H1 (cell line): ENCODE results near the gene TSTD2. TPM values are rescaled to one million over a fixed set of nuclear protein-coding genes. Genes with fewer than 3 reads are reported as not detected.

Experiments used
- CTCF ChIA-PET: fragments of 300-600 bp; sonication (Branson Sonifier 250); formaldehyde crosslinking; loops from one replicate; lab custom pipeline; 2021; ENCODE audit not compliant: partially characterized antibody; lab: Charles Lee
- POLR2A ChIA-PET: fragments of 300-600 bp; sonication (Branson Sonifier 250); formaldehyde crosslinking; loops from one replicate; lab custom pipeline; 2021; ENCODE audit warnings: inconsistent platforms; ENCODE audit not compliant: partially characterized antibody; lab: Charles Lee
- DNase-seq, 2 experiments: peaks; one replicate each; pipeline versions ENCODE4 v3.0.0 to v3.0.0-alpha.2; 2010 to 2022; ENCODE audit warnings: low spot score in 2 of 2, low read depth in 1 of 2, mixed read lengths in 1 of 2
- FAIRE-seq: peaks from 2 replicates; lab custom pipeline; 2011; peaks lifted over from hg19 to GRCh38; lab: Jason Lieb, UNC
- H2AFZ ChIP-seq: 2 replicates; pipeline ENCODE4 v1.8.1; 2012; ENCODE audit warnings: low read length, inconsistent platforms
- H2AK5ac ChIP-seq: 2 replicates; pipeline ENCODE4 v1.6.1; 2013; ENCODE audit warnings: low read depth, low read length
- H2BK120ac ChIP-seq: replicated peaks from 2 replicates; pipeline ENCODE3; 2013; ENCODE audit warnings: low read depth, low read length, inconsistent platforms
- H2BK12ac ChIP-seq: 2 replicates; pipeline ENCODE4 v1.6.1; 2013; ENCODE audit warnings: low read depth, low read length
- H2BK15ac ChIP-seq: 2 replicates; pipeline ENCODE4 v1.6.1; 2013; ENCODE audit warnings: low read length
- H2BK20ac ChIP-seq: 2 replicates; pipeline ENCODE4 v1.6.1; 2013; ENCODE audit warnings: low read length
- H2BK5ac ChIP-seq: 2 replicates; pipeline ENCODE4 v1.6.1; 2013; ENCODE audit warnings: low read depth, low read length
- H3K14ac ChIP-seq: 2 replicates; pipeline ENCODE4 v1.6.1; 2013; ENCODE audit warnings: inconsistent platforms; ENCODE audit not compliant: insufficient read length
- H3K18ac ChIP-seq: 2 replicates; pipeline ENCODE4 v1.6.1; 2013; ENCODE audit warnings: low read length; ENCODE audit errors: extremely low read depth
- H3K23ac ChIP-seq: 2 replicates; pipeline ENCODE4 v1.6.1; 2013; ENCODE audit warnings: inconsistent platforms; ENCODE audit not compliant: insufficient read length
- H3K23me2 ChIP-seq: 2 replicates; pipeline ENCODE4 v1.6.1; 2013; ENCODE audit warnings: low read depth, low read length
- H3K27ac ChIP-seq: 2 replicates; pipeline ENCODE4 v1.6.1; 2011; ENCODE audit warnings: low read depth, low read length, inconsistent platforms
- H3K27me3 ChIP-seq, 4 experiments: replicated peaks in 1 of 4; 1 replicate in 1 of 4; 2 replicates in 3 of 4; pipeline versions ENCODE4 v1.6.1 to v1.8.1; 2011 to 2013; ENCODE audit warnings: low read length in 3 of 4, mild to moderate bottlenecking in 3 of 4, inconsistent platforms in 2 of 4, mixed read lengths in 2 of 4, moderate library complexity in 1 of 4; ENCODE audit not compliant: control insufficient read depth in 3 of 4, insufficient read depth in 3 of 4; ENCODE audit errors: extremely low read depth in 1 of 4
- H3K36me3 ChIP-seq, 4 experiments: 2 replicates each; pipeline versions ENCODE4 v1.6.1 to v1.8.1; 2011 to 2013; ENCODE audit warnings: mild to moderate bottlenecking in 4 of 4, low read length in 3 of 4, moderate library complexity in 2 of 4, control low read depth in 1 of 4, inconsistent platforms in 1 of 4; ENCODE audit not compliant: insufficient read depth in 4 of 4, control insufficient read depth in 2 of 4
- H3K4ac ChIP-seq: replicated peaks from 2 replicates; pipeline ENCODE3; 2013; ENCODE audit warnings: low read length, low read depth, mixed read lengths, inconsistent platforms; ENCODE audit not compliant: insufficient read length
- H3K4me1 ChIP-seq, 4 experiments: replicated peaks in 1 of 4; 1 replicate in 1 of 4; 2 replicates in 3 of 4; pipeline versions ENCODE4 v1.6.1 to v1.8.1; 2011 to 2013; ENCODE audit warnings: low read length in 3 of 4, inconsistent platforms in 2 of 4, mixed read lengths in 1 of 4; ENCODE audit not compliant: insufficient read depth in 4 of 4, control insufficient read depth in 3 of 4
- H3K4me2 ChIP-seq, 2 experiments: 2 replicates each; pipeline versions ENCODE4 v1.6.1 to v1.8.1; 2011 to 2013; ENCODE audit warnings: low read depth in 2 of 2, low read length in 2 of 2, control low read depth in 1 of 2, inconsistent platforms in 1 of 2, mild to moderate bottlenecking in 1 of 2; ENCODE audit not compliant: insufficient read depth in 1 of 2
- H3K4me3 ChIP-seq, 4 experiments: fragments of 200-600, 300-600 bp in 1 of 4; sonication (generic), shearing (Covaris generic), sonication (Bioruptor Twin) in 1 of 4; 2 replicates each; pipeline versions ENCODE4 v1.5.1 to v1.8.1; 2011 to 2016; ENCODE audit warnings: low read length in 4 of 4, low read depth in 3 of 4, control low read depth in 2 of 4, inconsistent platforms in 2 of 4, mild to moderate bottlenecking in 2 of 4, mixed read lengths in 1 of 4, moderate library complexity in 1 of 4; ENCODE audit not compliant: insufficient read depth in 2 of 4; ENCODE audit errors: extremely low read depth in 1 of 4
- H3K56ac ChIP-seq: replicated peaks from 2 replicates; pipeline ENCODE3; 2013; ENCODE audit warnings: low read depth, mild to moderate bottlenecking, mixed read lengths, low read length, inconsistent platforms; ENCODE audit not compliant: insufficient read length
- H3K79me1 ChIP-seq: 2 replicates; pipeline ENCODE4 v1.6.1; 2013; ENCODE audit warnings: low read depth, low read length, control low read depth
- H3K79me2 ChIP-seq, 2 experiments: 2 replicates each; pipeline versions ENCODE4 v1.6.1 to v1.8.1; 2012 to 2013; ENCODE audit warnings: low read length in 2 of 2, mild to moderate bottlenecking in 2 of 2, inconsistent platforms in 1 of 2; ENCODE audit not compliant: insufficient read depth in 2 of 2, control insufficient read depth in 1 of 2
- H3K9ac ChIP-seq, 4 experiments: replicated peaks in 1 of 4; 1 replicate in 1 of 4; 2 replicates in 3 of 4; pipeline versions ENCODE4 v1.6.1 to v1.8.1; 2011 to 2013; ENCODE audit warnings: low read depth in 3 of 4, low read length in 3 of 4, control low read depth in 2 of 4, mild to moderate bottlenecking in 2 of 4, moderate library complexity in 2 of 4, inconsistent platforms in 1 of 4; ENCODE audit errors: extremely low read depth in 1 of 4
- H3K9me3 ChIP-seq, 2 experiments: 2 replicates each; pipeline versions ENCODE4 v1.6.1 to v1.8.1; 2012 to 2013; ENCODE audit warnings: mild to moderate bottlenecking in 2 of 2, moderate library complexity in 2 of 2, control low read depth in 1 of 2, inconsistent platforms in 1 of 2, low read depth in 1 of 2, low read length in 1 of 2, mixed read lengths in 1 of 2; ENCODE audit not compliant: insufficient read depth in 2 of 2
- H4K20me1 ChIP-seq, 2 experiments: replicated peaks in 1 of 2; 2 replicates each; pipeline versions ENCODE3 to v1.8.1; 2011 to 2013; ENCODE audit warnings: inconsistent platforms in 2 of 2, low read length in 2 of 2, mild to moderate bottlenecking in 1 of 2; ENCODE audit not compliant: insufficient read depth in 2 of 2, control insufficient read depth in 1 of 2
- H4K5ac ChIP-seq: 2 replicates; pipeline ENCODE4 v1.6.1; 2013; ENCODE audit warnings: low read length, low read depth, mixed read lengths, inconsistent platforms; ENCODE audit not compliant: insufficient read length
- H4K8ac ChIP-seq: 2 replicates; pipeline ENCODE4 v1.8.0; 2013; ENCODE audit warnings: mild to moderate bottlenecking, moderate library complexity, low read length, inconsistent platforms; ENCODE audit not compliant: insufficient read depth; ENCODE audit errors: extremely low read depth
- H4K91ac ChIP-seq: replicated peaks from 2 replicates; pipeline ENCODE3; 2013; ENCODE audit warnings: low read length, mixed read lengths, inconsistent platforms; ENCODE audit not compliant: insufficient read length
- CEBPB ChIP-seq: IDR thresholded peaks from 2 replicates; pipeline ENCODE4 v1.6.1; 2012; ENCODE audit warnings: low read depth, low read length
- CREB1 ChIP-seq: IDR thresholded peaks from 2 replicates; pipeline ENCODE4 v1.6.1; 2012; ENCODE audit warnings: inconsistent platforms
- EZH2 ChIP-seq: fragments of 200-600 bp; sonication (generic); IDR thresholded peaks from 2 replicates; pipeline ENCODE4 v1.7.1; 2012; ENCODE audit warnings: low read depth, mild to moderate bottlenecking, moderate library complexity, low read length, inconsistent platforms; ENCODE audit not compliant: severe bottlenecking
- GTF2F1 ChIP-seq: IDR thresholded peaks from 2 replicates; pipeline ENCODE4 v1.6.1; 2012; ENCODE audit warnings: low read depth, low read length, improper control_type of control experiment, borderline replicate concordance
- HDAC2 ChIP-seq, 2 experiments: fragments of 300-600 bp in 1 of 2; sonication (generic) in 1 of 2; IDR thresholded peaks; 2 replicates each; pipeline ENCODE4 v1.6.1; 2011 to 2012; ENCODE audit warnings: low read depth in 2 of 2, low read length in 2 of 2, mild to moderate bottlenecking in 2 of 2, moderate library complexity in 2 of 2, borderline replicate concordance in 1 of 2, inconsistent platforms in 1 of 2
- JUND ChIP-seq: IDR thresholded peaks from 2 replicates; pipeline ENCODE4 v1.6.1; 2011; ENCODE audit warnings: mild to moderate bottlenecking, improper control_type of control experiment, low read length
- KDM4A ChIP-seq: IDR thresholded peaks from one replicate; pipeline ENCODE4 v1.7.1; 2012; ENCODE audit warnings: low read depth, mild to moderate bottlenecking, moderate library complexity, low read length, inconsistent platforms; ENCODE audit not compliant: severe bottlenecking
- KDM5A ChIP-seq: fragments of 200-600 bp; IDR thresholded peaks from 2 replicates; pipeline ENCODE4 v1.7.1; 2012; ENCODE audit warnings: mild to moderate bottlenecking, low read length, inconsistent platforms, mixed read lengths
- RNF2 ChIP-seq: fragments of 200-900, 300-1000 bp; sonication (generic); IDR thresholded peaks from 2 replicates; pipeline ENCODE4 v1.7.1; 2016; ENCODE audit warnings: borderline replicate concordance, low read depth, mild to moderate bottlenecking, antibody characterized with exemption, low read length; ENCODE audit not compliant: poor library complexity, severe bottlenecking; ENCODE audit errors: missing control alignments
- SP4 ChIP-seq: IDR thresholded peaks from 2 replicates; pipeline ENCODE4 v1.6.1; 2012; ENCODE audit warnings: low read length, inconsistent platforms
- TCF12 ChIP-seq: IDR thresholded peaks from 2 replicates; pipeline ENCODE4 v1.6.1; 2011; ENCODE audit warnings: low read depth, mild to moderate bottlenecking, low read length
- WGBS, 2 experiments: shearing (Covaris generic) in 1 of 2; methylation state at CpG; one replicate each; pipeline versions ENCODE4 v1.1.6 to v1.1.7; 2013 to 2015; ENCODE audit warnings: low lambda C conversion rate in 2 of 2, mixed read lengths in 2 of 2, inconsistent platforms in 1 of 2, low coverage in 1 of 2, missing lambda C conversion rate in 1 of 2; ENCODE audit not compliant: insufficient replicate concordance in 2 of 2, insufficient coverage in 1 of 2, insufficient read length in 1 of 2; ENCODE audit errors: extremely low coverage in 1 of 2, missing lambda C conversion rate in 1 of 2; 5-methylcytosine and 5-hydroxymethylcytosine counted together
- polyA plus RNA-seq, 7 experiments: library from polyadenylated mRNA; depleted of rRNA in 3 of 7; stranded (reverse) in 5 of 7; unstranded in 2 of 7; fragments of >200 nt in 5 of 7; fragments of 200-250 nt in 2 of 7; gene quantifications; 1 replicate in 5 of 7; 2 replicates in 1 of 7; 4 replicates in 1 of 7; pipeline versions ENCODE4 v1.2.1 to v1.2.3, GENCODE V29; 2011 to 2013; ENCODE audit warnings: missing spikeins in 2 of 7, mixed read lengths in 2 of 7
- total RNA-seq: library from RNA; stranded (reverse); fragmentation: NEBNext Ultra II Directional; extraction: Animal tissue kit (Norgen Biotek cat#: 25700); gene quantifications from 2 replicates; pipeline ENCODE4 v1.2.1, GENCODE V29; 2021
- TF ChIP-seq, protein P1 (sequence below): IDR thresholded peaks from 2 replicates; pipeline ENCODE4 v1.6.1; 2011; ENCODE audit warnings: low read depth, mild to moderate bottlenecking, low read length; ENCODE audit not compliant: insufficient read depth

The TSTD2 gene
- total and polyA plus RNA-seq, 2 of the 8 experiments (the other 6 are each of a cell fraction or from before 2014, with no cell fraction given), result 16.1 to 17.5 TPM

DNA sequence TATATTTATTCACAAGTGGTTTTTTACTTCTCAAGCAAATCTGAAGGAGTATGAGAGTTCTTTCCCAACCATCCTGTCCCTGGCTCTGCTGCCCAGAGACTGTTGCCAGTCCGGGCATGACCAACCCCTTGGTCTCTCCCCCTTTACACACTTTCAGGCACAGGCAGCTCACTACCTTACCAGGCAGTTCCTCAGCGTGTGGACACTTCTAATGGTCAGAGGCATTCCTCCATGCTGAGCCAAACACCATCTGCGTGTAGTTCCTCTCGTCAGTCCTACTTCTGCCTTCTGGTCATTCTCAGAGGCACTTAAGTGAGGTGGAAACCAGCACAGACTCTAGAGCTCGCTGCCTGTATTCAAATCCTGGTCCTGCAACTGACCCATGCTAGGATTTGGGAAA, 56.1 kb downstream of the TSTD2 start:
- Histone ChIP-seq H3K18ac (no peak overlapping the region), H3K23ac (peak overlapping the region; percentile 92), H3K23me2 (no peaks in the 10 kb centered on the region), H2AK5ac (no peak overlapping the region), H2BK5ac (no peak overlapping the region), H3K4me3 (no peak overlapping the region), H3K14ac (no peak overlapping the region), H3K36me3 (no peaks in the 10 kb centered on the region), H3K79me2 (no peaks in the 10 kb centered on the region), H3K79me1 (no peaks in the 10 kb centered on the region), H3K9ac (no peak overlapping the region), H2BK12ac (no peak overlapping the region), H4K20me1 (no peaks in the 10 kb centered on the region), H3K56ac (no peak overlapping the region), H3K4ac (no peak overlapping the region), H3K4me2 (no peak overlapping the region), H2BK20ac (no peak overlapping the region), H3K4me1 (no peaks in the 10 kb centered on the region), H2BK15ac (no peak overlapping the region), H2AFZ (no peak overlapping the region), H2BK120ac (no peak overlapping the region), H4K5ac (no peak overlapping the region), H4K8ac (no peak overlapping the region), H3K27me3 (no peaks in the 10 kb centered on the region), H3K9me3 (no peaks in the 10 kb centered on the region; a peak in 1 of 4 replicates), H3K27ac (no peak overlapping the region), H4K91ac (no peak overlapping the region)
- WGBS, 2 experiments, result 88% methylated on average over 5 of the region's 5 CpGs; no CpG with 5 or more reads in 1 of the 2 experiments
- ChIA-PET POLR2A (no interaction called here), CTCF (interaction anchor here (0.6 to 3.5 kb wide), 3 partner anchors 22 to 227 kb away, joined by 3 to 21 read pairs (median 4); no protein-coding TSS in a partner anchor)
- TF ChIP-seq SP4 (no peak), EZH2 (no peak), JUND (no peak), RNF2 (no peak), CEBPB (no peak), TCF12 (no peak), KDM4A (no peak), CREB1 (no peak), KDM5A (no peak), HDAC2 (IDR thresholded peaks at IDR 0.05; ENCODE audit: borderline replicate concordance in 1 of 2, low read depth in 2 of 2, low read length in 2 of 2) (no peak), GTF2F1 (no peak)
- TF ChIP-seq, protein P1, sequence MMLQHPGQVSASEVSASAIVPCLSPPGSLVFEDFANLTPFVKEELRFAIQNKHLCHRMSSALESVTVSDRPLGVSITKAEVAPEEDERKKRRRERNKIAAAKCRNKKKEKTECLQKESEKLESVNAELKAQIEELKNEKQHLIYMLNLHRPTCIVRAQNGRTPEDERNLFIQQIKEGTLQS, result no peak
- FAIRE-seq (no peak), DNase-seq (no peak)
